COLO829 (cell line): ENCODE results near the gene SLC5A10.
A peak's percentile ranks its signal among the peaks of the same experiment; 100 is the strongest.

ENCODE experiments used
- DNase-seq: peaks from one replicate; pipeline ENCODE4 v3.0.0; 2012; ENCODE audit warnings: low spot score

Gene SLC5A10

GRCh38 chr17:18964550-18964949, 12.6 kb downstream of the SLC5A10 start:
- DNase-seq: no peak

DNA sequence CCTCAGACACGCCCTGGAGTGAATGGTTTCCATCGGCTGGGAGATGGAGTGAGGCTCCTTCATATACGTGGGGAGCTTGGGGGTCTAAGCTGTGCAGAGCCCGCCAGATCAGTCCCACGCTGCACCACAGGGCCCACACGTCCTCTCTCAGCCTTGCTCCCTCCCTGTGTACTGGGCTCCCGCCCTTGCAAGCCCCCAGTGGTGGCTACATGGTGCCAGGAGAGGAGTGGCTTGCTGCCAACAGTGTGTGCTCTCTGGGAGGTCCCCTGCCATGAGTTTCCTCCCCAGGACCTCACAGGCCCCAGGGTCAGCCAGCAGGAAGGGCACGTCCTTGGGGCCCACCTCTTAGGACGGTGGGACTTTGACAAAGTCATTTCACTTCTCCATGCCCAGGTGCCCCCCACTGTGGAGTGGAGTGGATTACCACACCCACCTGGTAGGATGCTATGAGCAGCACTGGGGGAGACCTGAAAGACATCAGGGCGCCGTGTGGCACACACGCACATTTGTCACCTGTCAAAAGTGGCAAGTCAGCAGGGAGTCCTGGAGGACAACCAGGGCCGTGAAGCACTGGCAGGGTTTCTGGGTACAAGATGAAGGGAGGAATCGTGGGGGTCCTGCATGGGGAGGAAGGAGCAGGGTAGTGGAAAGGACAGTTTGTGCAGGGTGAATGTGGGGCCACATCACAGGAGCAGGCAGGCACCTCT, 13.7 kb downstream of the SLC5A10 start:
- no peak for DNase-seq

DNA sequence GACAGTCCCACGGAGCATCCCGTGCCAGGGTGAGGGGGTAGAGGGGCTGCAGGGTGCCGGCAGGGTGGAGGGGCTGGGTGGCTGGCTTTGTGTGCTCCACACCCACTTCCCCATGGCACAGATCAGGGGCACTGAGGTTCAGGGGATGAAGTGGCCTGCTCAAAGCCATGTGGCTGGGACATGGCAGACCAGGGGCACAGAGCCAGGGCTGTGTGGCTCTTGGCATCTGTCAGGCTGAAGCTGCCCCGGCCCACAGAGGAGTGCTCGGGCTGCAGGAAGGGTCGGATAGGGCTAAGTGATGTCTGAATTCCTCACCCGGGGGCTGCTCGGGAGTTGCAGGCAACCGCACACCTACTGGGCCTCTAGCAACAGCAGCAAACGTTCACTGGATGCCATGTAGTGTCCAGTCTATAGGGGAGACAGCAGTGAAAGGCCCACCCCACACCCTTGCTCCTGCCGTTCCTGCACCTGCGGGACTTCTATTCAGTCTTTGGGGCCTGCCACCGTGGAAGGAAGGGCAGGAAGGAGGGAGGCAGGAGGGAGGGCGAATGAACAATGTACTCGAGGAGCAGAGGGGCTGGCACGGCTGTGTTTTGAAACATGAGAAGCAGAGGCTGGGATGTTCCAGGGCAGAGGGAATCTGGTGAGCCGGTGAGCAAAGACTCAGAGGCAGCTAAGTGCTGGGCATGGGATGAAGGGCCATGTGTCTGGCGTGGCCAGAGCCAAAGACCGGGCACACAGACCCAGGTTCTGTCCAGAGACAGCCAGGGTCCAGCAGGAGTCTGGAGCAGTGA, 15.1 kb downstream of the SLC5A10 start:
- DNase-seq: no peak

GRCh38 chr17:18967916-18968315, 16.0 kb downstream of the SLC5A10 start:
- DNase-seq: no peak

DNA sequence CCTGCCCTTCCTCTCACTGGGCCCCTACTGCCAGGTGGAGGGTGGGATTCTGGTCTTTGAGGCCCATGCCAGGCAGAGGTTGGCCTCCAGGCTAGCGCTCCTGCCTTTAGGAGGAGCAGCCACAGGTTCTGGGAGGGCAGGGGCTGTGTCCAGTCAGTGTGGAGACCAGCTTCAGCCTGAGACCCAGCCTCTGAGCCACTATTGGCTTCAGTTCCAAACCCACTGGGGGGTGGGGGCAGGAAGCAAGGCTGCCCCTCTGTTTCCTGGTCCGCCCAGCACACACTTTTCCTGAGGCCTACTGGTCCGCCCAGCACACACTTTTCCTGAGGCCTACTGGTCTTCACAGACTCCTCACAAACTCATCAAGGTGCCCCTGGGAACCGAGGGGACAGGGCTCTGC, 16.4 kb downstream of the SLC5A10 start:
- no peak for DNase-seq

DNA sequence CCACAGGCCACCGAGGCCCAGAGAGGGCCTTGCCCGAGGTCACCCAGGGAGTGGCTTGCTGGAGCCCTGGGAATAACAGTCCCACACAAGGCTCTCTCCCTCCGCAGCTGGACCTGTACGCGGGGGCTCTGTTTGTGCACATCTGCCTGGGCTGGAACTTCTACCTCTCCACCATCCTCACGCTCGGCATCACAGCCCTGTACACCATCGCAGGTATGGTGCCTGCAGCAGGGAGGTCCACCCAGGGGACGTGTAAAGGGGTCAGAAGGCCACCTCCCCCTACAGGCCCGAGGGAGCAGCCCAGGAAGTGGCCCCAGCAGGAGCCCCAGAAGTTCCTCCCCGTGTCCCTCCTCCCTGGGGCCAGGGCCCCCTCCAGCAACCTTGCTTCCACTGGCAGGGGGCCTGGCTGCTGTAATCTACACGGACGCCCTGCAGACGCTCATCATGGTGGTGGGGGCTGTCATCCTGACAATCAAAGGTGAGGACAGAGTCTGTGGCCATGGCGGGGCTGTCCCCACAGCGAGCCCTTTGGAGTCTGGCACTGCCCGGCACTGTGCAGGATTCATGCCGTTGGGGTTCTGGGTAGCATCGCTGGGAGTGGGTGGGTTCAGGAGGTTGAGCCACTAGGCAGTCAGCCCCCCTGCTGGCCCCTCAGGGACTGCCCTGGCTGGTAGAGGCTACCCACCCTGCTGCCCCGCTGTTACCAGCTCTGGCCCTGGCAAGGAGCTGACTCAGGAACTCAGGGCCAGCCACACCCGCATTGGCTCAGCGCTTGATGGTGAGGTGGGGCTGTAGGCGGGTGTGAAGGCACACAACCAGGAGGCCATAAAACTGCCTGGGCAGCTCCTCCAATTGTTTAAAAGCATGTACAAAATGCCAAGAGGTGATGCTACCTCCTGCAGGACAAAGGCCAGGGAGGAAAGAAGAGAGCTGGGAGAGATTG, 17.3 kb downstream of the SLC5A10 start:
- no peak for DNase-seq

GRCh38 chr17:18970582-18971480, 18.9 kb downstream of the SLC5A10 start:
- DNase-seq: no peak

- DNase-seq: no peak
Measured at GRCh38 chr17:18971801-18972200, 19.8 kb downstream of the SLC5A10 start.

GRCh38 chr17:18974407-18975149, 22.6 kb downstream of the SLC5A10 start:
- DNase-seq: no peak

GRCh38 chr17:18975597-18975996, 23.6 kb downstream of the SLC5A10 start:
- DNase-seq: no peak

- DNase-seq: no peak
Measured at GRCh38 chr17:18976201-18976600, 24.2 kb downstream of the SLC5A10 start.

GRCh38 chr17:18977021-18977420, 25.1 kb downstream of the SLC5A10 start:
- no peak for DNase-seq

DNA sequence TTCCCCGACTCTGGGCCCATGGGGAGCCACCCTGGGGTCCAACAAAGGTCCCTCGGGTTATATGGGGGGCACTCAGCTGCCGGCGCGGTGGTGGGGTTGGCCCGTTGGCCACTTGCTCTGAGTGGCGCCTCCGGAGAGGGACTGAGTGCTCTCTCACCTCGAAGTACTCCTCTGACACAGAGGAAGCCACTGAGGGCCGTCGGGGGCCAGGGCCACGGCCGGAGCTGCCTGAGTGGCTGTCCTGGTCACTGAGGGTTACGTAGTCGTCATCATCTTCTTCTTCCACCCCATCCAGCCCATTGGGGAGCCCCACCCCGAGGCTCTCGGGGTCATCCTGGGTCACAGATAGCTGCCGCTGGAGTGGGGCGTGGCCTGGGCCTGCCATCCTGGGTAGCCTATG, 25.7 kb downstream of the SLC5A10 start:
- no peak for DNase-seq

GRCh38 chr17:18978050-18978449, 26.1 kb downstream of the SLC5A10 start:
- DNase-seq: no peak

- DNase-seq: no peak
Measured at GRCh38 chr17:18978655-18979054, 26.7 kb downstream of the SLC5A10 start.

GRCh38 chr17:18980682-18981334, 28.8 kb downstream of the SLC5A10 start:
- DNase-seq: no peak

DNA sequence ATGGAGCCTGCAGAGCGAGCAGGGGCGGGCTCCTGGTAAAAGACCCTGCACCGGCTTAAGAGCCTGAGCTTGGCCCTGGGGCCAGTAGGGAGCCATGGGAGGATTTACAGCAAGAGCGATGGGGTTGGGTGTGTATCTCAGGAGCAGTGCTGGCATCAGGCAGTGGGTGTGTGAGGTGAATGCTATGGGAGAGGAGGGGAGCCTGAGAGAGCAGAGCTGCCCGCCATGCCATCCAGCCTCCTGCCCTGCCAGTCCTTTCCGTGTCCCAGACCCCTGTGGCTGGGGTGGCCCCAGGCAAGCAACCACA, 29.3 kb downstream of the SLC5A10 start:
- DNase-seq: no peak

DNA sequence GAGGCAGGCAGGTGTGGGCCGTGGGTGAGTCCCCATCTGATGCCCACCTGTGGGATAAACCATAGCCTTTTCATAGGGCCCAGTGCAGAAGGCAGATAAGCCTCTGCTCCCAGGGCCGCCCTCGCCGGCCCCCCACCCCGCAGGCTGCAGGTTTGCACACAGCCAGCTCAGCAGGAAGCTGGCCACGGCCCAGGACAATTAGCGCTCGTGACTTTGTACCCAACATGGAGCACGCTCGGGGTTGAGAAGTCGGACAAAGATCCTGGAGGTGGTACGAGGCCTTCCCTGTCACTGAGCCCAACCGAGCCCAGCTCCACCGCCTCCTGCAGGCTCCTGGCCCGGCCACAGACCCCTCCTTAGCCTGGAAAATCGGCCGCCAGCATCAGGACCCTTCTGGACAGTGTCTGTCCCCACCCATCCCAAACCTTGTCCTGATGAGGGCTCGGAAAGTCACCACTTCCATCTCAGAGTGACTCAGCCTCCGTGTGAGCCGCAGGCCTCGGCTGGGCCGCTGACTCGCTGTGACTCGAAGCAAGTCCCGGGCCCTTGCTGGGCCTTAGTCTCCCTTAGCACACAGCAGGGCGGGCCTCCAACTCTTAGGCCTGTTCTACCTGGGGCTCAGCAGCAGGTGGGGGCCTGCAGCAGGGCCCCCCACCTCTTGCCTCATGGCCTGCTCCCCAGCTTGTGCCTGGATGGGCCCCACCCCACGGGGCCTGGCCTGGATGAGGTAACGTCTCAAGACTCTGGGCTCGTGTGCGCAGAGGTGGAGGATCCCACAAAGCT, 29.9 kb downstream of the SLC5A10 start:
- DNase-seq: peak; percentile 29

DNA sequence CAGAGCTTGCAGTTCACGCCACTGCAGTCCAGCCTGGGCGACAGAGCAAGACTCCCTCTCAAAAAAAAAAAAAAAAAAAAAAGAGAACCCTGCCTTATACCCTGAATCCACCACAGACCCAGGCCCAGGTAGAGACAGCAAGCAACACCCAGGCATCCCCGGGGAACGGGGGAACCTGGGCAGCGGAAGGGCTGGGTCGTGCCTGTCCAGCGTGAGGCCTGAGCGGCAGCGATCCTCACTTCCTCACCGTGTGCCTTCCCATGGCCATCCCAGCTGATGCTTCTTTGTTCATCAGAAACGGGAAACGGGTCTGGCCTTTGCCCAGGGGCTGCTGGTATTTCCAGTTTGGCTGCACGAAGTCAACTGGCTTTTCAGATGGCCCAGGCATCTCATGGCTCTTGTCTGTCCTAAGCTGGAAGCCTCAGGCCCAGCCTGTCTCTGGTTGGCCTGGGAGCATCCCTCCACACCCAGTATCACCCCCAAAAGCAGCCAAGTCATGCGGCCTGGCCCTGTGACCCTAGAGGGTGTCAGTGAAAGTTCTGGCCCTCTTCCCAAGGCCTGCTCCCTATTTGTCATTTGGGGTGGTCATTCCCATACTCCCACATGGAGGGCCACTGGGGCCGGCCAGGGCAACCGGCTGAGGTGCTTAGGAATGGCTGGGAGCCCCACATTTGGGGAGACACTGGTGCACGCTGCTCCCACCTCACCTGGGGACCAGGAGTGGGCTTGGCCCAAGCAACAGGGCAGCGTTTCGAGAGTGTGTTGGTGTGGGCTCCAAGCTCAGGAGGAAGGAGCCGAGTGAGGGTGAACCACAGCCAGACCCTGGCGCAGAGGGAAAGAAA, 32.5 kb downstream of the SLC5A10 start:
- DNase-seq: no peak
